Measurements from ENCODE around the gene INAFM2.

The INAFM2 gene

GRCh38 chr15:40295877-40296560, 27.5 kb upstream of the INAFM2 start:
- no peaks in the 10 kb centered on the region for H3K9me3 Mint-ChIP-seq
- no peak overlapping the region for H3K4me3 Mint-ChIP-seq
- no peak overlapping the region for H3K27ac Mint-ChIP-seq
- peaks cover 25% of the 10 kb centered on the region for H3K36me3 Mint-ChIP-seq (ENCODE audit: low read depth)
- no peaks in the 10 kb centered on the region for H3K4me1 Mint-ChIP-seq (ENCODE audit: low read depth)
- no peaks in the 10 kb centered on the region for H3K27me3 Mint-ChIP-seq

GRCh38 chr15:40296561-40297230, 26.8 kb upstream of the INAFM2 start:
- Mint-ChIP-seq H3K4me3 (no peak overlapping the region), H3K27ac (no peak overlapping the region), H3K9me3 (no peaks in the 10 kb centered on the region), H3K36me3 (ENCODE audit: low read depth) (peaks cover 29% of the 10 kb centered on the region), H3K4me1 (ENCODE audit: low read depth) (no peaks in the 10 kb centered on the region), H3K27me3 (no peaks in the 10 kb centered on the region)

- Mint-ChIP-seq H3K4me3 (no peak overlapping the region), H3K9me3 (no peaks in the 10 kb centered on the region), H3K36me3 (ENCODE audit: low read depth) (peaks cover 30% of the 10 kb centered on the region), H3K4me1 (ENCODE audit: low read depth) (no peaks in the 10 kb centered on the region), H3K27me3 (no peaks in the 10 kb centered on the region), H3K27ac (no peak overlapping the region)
Observed at GRCh38 chr15:40297356-40297755, 26.1 kb upstream of the INAFM2 start.

- Mint-ChIP-seq H3K4me1 (ENCODE audit: low read depth) (no peaks in the 10 kb centered on the region), H3K27me3 (no peaks in the 10 kb centered on the region), H3K27ac (no peak overlapping the region), H3K9me3 (no peaks in the 10 kb centered on the region), H3K36me3 (ENCODE audit: low read depth) (peaks cover 30% of the 10 kb centered on the region), H3K4me3 (no peak overlapping the region)
Observed at GRCh38 chr15:40298216-40298935, 25.1 kb upstream of the INAFM2 start.

GRCh38 chr15:40300367-40300766, 23.1 kb upstream of the INAFM2 start:
- Mint-ChIP-seq H3K36me3 (ENCODE audit: low read depth) (peaks cover 30% of the 10 kb centered on the region), H3K4me3 (no peak overlapping the region), H3K27me3 (no peaks in the 10 kb centered on the region), H3K9me3 (no peaks in the 10 kb centered on the region), H3K4me1 (ENCODE audit: low read depth) (no peaks in the 10 kb centered on the region), H3K27ac (no peak overlapping the region)

- H3K4me3 Mint-ChIP-seq, result no peak overlapping the region
- no peak overlapping the region for H3K27ac Mint-ChIP-seq
- peaks cover 30% of the 10 kb centered on the region for H3K36me3 Mint-ChIP-seq (ENCODE audit: low read depth)
- no peaks in the 10 kb centered on the region for H3K27me3 Mint-ChIP-seq
- no peaks in the 10 kb centered on the region for H3K9me3 Mint-ChIP-seq
- H3K4me1 Mint-ChIP-seq (ENCODE audit: low read depth), result no peaks in the 10 kb centered on the region
Observed at GRCh38 chr15:40300771-40301170, 22.7 kb upstream of the INAFM2 start.

GRCh38 chr15:40301467-40302179, 21.9 kb upstream of the INAFM2 start:
- Mint-ChIP-seq H3K36me3 (ENCODE audit: low read depth) (peaks cover 30% of the 10 kb centered on the region), H3K27me3 (no peaks in the 10 kb centered on the region), H3K9me3 (no peaks in the 10 kb centered on the region), H3K27ac (no peak overlapping the region), H3K4me3 (no peak overlapping the region), H3K4me1 (ENCODE audit: low read depth) (peaks cover 8% of the 10 kb centered on the region)

GRCh38 chr15:40302288-40302886, 21.1 kb upstream of the INAFM2 start:
- H3K36me3 Mint-ChIP-seq (ENCODE audit: low read depth), result peaks cover 26% of the 10 kb centered on the region
- no peaks in the 10 kb centered on the region for H3K27me3 Mint-ChIP-seq
- H3K27ac Mint-ChIP-seq, result no peak overlapping the region
- H3K4me3 Mint-ChIP-seq, result no peak overlapping the region
- no peaks in the 10 kb centered on the region for H3K9me3 Mint-ChIP-seq
- H3K4me1 Mint-ChIP-seq (ENCODE audit: low read depth), result peaks cover 13% of the 10 kb centered on the region

GRCh38 chr15:40302981-40303380, 20.5 kb upstream of the INAFM2 start:
- peaks cover 13% of the 10 kb centered on the region for H3K4me1 Mint-ChIP-seq (ENCODE audit: low read depth)
- peaks cover 26% of the 10 kb centered on the region for H3K36me3 Mint-ChIP-seq (ENCODE audit: low read depth)
- H3K27ac Mint-ChIP-seq, result no peak overlapping the region
- H3K4me3 Mint-ChIP-seq, result no peak overlapping the region
- no peaks in the 10 kb centered on the region for H3K27me3 Mint-ChIP-seq
- no peaks in the 10 kb centered on the region for H3K9me3 Mint-ChIP-seq

GRCh38 chr15:40303576-40303975, 19.9 kb upstream of the INAFM2 start:
- Mint-ChIP-seq H3K36me3 (ENCODE audit: low read depth) (peaks cover 26% of the 10 kb centered on the region), H3K4me3 (no peak overlapping the region), H3K9me3 (no peaks in the 10 kb centered on the region), H3K27ac (no peak overlapping the region), H3K4me1 (ENCODE audit: low read depth) (peaks cover 16% of the 10 kb centered on the region), H3K27me3 (no peaks in the 10 kb centered on the region)

GRCh38 chr15:40305281-40305680, 18.2 kb upstream of the INAFM2 start:
- H3K9me3 Mint-ChIP-seq, result no peaks in the 10 kb centered on the region
- no peaks in the 10 kb centered on the region for H3K27me3 Mint-ChIP-seq
- H3K4me1 Mint-ChIP-seq (ENCODE audit: low read depth), result peaks cover 31% of the 10 kb centered on the region
- no peak overlapping the region for H3K4me3 Mint-ChIP-seq
- no peak overlapping the region for H3K27ac Mint-ChIP-seq
- peaks cover 12% of the 10 kb centered on the region for H3K36me3 Mint-ChIP-seq (ENCODE audit: low read depth)

GRCh38 chr15:40306371-40306770, 17.1 kb upstream of the INAFM2 start:
- Mint-ChIP-seq H3K4me3 (peak overlapping the region; percentile 92), H3K27ac (peak overlapping the region; percentile 9), H3K27me3 (no peaks in the 10 kb centered on the region), H3K9me3 (no peaks in the 10 kb centered on the region), H3K36me3 (ENCODE audit: low read depth) (peaks cover 3% of the 10 kb centered on the region), H3K4me1 (ENCODE audit: low read depth) (peaks cover 31% of the 10 kb centered on the region)

- peak overlapping the region; percentile 92 for H3K4me3 Mint-ChIP-seq
- peak overlapping the region; percentile 9 for H3K27ac Mint-ChIP-seq
- H3K36me3 Mint-ChIP-seq (ENCODE audit: low read depth), result no peaks in the 10 kb centered on the region
- H3K27me3 Mint-ChIP-seq, result no peaks in the 10 kb centered on the region
- H3K4me1 Mint-ChIP-seq (ENCODE audit: low read depth), result peaks cover 31% of the 10 kb centered on the region
- no peaks in the 10 kb centered on the region for H3K9me3 Mint-ChIP-seq
Observed at GRCh38 chr15:40306908-40307307, 16.6 kb upstream of the INAFM2 start.

- H3K27ac Mint-ChIP-seq, result peak within 1 kb of the TSS; percentile 97
- no peaks in the 10 kb centered on the region for H3K27me3 Mint-ChIP-seq
- peak within 1 kb of the TSS; percentile 92 for H3K4me3 Mint-ChIP-seq
- H3K4me1 Mint-ChIP-seq (ENCODE audit: low read depth), result peaks cover 31% of the 10 kb centered on the region
- no peaks in the 10 kb centered on the region for H3K9me3 Mint-ChIP-seq
- H3K36me3 Mint-ChIP-seq (ENCODE audit: low read depth), result no peaks in the 10 kb centered on the region
Observed at GRCh38 chr15:40307421-40308211, 15.9 kb upstream of the INAFM2 start, which contains the start of gene PLCB2. PLCB2 (minus strand) TSS chr15:40307935; CDS start chr15:40307672, 263 bp downstream.

All from stimulated activated naive CD8-positive, alpha-beta T cell treated with anti-CD3 and anti-CD28 coated beads, Interleukin-15, Interleukin-2, amounts not matched to agents 100 ng/mL and 50 ng/mL, for 24 hours (primary cell).